Activated naive CD4-positive, alpha-beta T cell treated with anti-CD3 and anti-CD28 coated beads, Interleukin-2, amount 50 U/mL, for 16 hours (primary cell): ENCODE results near the gene CCDC181.

ENCODE experiments used
- DNase-seq: peaks from one replicate; pipeline ENCODE4 v3.0.0-alpha.2; 2020

The CCDC181 gene

DNA sequence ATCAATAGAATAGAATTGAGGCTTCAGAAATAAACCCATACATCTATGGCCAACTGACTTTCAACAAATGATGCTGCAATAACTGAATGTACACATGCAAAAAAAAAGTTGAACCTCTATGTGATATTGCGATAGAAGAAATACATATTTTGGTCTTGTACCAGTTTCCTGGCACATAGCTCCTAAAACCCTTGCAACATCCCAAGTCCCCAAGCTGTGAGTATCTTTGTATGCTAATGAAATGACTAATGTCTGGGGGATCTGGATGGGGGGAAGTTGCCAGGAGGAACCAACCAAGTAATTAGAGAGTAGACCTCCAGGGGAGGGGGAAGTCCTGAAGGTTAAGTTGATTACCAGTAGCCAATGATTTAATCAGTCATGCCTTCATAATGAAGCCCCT is 34.9 kb downstream of the CCDC181 start:
- DNase-seq = no peak

DNA sequence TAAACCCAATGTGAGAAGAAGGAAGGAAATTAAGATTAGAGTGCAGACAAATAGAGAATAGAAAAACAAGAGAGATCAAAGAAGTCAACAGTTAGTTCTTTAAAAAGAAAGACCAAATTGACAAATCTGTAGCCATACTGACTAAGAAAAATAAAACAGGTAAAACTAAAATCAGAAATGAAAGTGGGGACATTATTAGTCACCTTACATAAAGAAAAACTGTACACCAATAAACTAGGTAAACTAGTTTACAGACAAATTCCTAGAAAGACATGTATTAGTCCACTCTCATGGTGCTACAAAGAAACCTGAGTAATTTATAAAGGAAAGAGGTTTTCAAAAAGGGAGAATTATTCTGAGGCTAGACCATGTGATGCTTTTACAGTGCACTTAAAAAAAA is 37.0 kb downstream of the CCDC181 start:
- DNase-seq = no peak

DNA sequence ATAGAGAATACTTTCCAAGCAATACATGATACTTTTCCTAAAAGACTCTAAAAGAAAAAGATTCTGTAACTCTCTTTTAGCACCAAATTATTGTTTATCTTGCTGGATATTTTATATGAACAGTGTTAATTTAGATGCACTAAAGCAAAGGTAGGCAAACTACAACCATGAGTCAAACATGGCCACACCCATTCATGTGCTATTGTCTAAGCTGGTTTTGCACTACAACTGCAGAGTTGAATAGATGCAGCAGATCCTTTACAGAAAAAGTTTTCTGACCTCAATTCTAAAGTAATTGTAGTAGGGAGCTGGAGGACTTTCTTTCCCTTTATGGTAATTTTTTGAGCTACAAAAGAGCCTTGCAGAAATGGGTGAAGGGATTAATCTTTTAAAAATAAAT is 39.9 kb downstream of the CCDC181 start:
- DNase-seq = no peak

DNA sequence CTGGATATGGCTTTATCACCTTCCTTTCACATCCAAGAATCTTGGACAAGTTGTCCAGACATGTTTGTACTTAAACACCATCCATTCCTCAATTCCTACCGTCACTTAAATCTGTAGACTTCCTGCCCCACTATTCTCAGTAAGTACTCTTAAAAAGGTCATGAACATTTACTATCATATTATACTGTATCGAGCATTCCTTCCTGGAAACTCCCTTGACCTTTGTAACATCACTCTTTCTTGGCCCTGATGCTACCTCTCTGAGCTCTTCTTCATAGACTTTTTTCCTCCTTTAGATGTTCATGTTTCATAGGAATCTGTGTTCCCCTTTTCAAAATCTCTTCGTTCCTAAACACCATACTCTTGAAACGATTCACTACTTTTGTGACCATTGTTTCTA is 43.8 kb downstream of the CCDC181 start:
- no peak for DNase-seq

DNA sequence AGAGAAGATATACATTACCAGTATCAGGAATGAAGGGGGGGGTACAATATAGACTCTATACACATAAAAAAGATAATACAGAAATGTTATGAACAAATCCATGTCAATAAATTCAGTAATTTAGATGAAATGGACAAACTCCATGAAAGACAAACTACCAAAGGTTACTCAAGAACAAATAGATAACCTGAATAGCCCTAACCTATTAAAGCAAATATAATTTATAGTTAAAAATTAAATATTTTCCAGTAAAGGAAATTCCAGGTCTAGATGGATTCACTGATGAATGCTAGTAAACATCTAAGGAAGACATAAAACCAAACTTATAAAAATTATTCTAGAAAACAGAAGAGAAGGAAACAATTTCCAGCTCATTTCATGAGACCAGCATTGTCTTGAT is 46.1 kb downstream of the CCDC181 start:
- DNase-seq = no peak

DNA sequence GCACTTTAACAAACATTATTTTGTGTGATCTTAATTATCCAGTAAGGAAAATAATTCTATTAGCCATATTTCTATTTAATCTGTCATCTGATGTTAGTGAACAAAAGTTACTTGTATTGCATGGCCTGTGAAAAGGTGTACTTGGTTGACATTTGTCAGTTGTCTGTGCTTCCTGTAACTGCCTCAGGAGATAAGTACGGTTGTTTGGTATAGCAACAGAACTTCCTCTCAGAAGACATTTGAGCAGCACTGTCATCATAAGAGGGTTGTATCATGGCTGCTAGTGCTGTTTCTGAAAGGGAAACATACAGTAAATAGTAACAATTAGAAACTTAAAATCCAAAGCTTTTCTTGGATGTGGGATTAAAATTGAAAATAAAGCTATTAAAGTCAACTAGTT is 55.9 kb downstream of the CCDC181 start:
- DNase-seq = no peak

DNA sequence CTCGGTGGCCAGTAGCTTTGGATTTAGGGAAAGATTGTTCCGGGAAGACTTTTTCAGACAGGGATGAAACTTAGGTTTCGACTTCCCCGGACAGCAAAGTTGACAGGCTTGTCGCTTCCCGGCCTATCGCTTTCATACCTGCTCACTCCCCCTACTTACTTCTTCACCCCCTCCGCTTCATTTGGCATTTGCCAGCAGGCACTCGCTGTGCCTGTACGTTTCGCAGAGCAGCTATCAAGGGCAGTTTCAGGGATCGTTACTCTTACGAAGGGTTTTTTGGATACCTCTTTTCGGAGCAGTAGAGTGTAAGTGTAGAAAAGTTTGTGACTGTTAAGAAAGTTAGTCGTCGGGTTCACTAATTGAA is 58.9 kb downstream of the CCDC181 start:
- DNase-seq = peak; percentile 19

DNA sequence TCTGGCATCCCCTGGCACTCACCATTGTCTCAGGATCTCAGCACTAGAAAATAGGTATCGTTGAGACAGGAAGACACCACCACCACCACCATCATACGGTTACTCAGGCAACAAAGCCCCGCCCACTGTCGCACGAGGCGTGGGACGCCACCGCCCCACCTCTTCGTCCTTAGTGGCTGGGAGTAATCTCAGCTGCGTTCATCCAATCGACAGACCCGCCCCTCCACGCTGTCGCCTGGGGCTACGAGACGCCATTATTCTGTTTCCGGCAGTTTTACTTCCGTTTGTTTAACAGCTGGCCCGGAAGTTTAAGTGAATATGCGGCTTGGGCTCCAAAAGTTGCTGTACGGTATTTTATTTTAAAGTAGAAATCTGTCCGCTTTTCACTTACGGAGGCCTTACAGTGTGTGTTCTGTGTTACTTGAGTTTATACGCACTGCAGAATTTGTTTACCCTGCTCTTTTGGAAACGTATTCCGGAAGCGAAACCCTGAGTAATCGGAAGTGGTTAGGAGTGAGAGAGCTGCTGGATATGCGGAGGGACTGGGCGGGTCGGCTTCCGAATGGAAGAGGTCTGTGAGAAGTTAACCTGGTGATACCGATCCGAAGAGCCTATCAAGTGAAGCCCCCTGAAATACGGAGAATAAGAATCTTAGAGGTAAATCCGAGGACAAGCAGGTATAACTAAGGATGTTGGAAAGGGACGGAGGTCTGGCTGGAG is 59.4 kb downstream of the CCDC181 start, which contains the start of the genes BLZF1 and NME7:
TSS of gene BLZF1 (plus strand) at position 510 of the 720 bp plus-strand sequence. CDS start 1,328 bp downstream, outside the sequence.
TSS of gene NME7 (minus strand) at position 112 of the 720 bp plus-strand sequence. CDS start at position 25, 87 bp downstream.
- peak; percentile 99 for DNase-seq

DNA sequence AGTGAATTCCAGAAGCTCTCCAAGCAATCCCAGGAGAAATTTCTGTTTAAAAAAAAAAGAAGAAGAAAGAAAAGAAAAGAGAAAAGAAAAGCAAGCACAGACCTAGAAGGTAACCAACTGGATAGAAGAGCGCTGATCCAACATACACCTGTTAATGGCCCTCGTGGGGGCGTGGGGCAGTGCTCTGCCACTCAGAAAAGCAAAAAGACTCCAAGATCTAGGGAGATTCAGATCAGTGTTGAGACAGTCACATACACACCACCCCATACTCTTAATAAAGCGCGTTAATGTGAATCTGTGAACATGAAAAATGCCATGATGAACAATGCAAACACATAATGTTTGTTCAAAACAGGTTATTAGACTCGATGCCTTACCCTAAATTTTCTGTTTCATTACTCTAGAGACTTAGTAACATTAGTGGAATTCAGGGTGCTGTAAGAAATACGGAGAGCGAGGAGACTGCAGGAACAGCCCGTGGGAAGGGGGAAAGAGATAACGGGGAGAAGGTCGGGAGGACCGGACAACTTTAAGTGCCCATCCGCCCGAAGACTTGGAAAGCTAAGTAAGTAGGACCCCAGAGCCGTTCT is 60.1 kb downstream of the CCDC181 start:
- DNase-seq = no peak

DNA sequence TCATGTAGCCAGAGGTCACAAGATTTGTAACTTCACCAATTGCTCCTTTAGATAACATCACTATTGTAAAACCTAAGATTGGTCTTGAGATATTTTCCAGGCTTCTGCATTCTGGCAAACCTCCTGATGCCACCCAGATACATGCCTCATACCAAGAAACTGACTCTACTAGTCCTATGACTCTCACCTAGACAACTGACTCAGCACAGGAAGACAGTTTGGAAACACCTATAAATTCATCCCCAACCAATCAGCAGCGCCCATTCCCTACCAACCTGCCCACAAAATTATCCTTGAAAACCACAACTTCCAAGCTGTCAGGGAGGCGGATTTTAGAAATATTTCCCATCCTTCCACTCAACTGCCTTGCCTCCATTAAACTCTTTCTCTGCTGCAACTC is 62.3 kb downstream of the CCDC181 start:
- DNase-seq = no peak

DNA sequence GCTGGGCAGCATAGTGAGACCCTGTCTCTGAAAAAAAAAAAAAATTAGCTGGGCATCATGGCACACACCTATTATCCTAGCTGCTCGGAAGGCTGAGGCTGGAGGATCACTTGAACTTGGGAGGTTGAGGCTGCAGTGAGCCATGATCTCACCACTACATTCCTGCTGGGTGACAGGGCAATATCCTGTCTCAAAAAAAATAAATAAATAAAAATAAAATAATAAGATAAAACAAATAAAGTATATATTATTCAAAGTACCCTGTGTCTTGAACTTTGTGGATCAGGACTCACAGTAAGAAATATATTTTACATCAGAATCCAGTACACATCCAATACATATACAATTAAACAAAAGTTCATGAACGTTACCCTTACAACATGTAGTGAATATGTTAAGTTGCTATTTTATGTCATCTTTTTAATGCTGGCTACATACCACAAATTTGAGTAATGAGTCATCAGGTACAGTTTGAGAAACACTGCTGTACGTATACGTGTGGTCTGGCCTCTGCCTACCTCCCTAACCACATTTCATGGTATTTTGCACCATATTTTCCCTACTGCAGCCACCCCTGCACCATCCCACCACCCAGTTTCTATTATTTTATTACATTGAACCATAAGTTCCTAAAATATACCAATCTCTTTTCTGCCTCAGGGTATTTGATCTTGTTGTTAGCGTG is 64.1 kb downstream of the CCDC181 start:
- DNase-seq = peak; percentile 23

DNA sequence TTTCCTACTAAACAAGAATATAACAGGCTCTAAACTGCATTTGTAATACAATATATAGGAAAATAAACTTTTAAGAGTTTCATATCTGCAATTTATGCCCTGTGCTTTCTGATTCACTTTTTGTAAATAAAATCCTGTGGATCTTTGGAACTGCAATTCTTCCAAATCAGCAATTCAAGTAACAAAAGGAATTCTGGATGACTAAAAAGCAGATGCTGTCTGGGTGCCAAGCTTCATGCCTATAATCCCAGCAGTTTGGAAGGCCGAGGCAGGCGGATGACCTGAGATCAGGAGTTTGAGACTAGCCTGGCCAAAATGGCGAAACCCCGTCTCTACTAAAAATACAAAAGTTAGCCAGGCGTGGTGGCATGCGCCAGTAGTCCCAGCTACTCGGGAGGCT is 66.0 kb downstream of the CCDC181 start:
- DNase-seq = no peak

DNA sequence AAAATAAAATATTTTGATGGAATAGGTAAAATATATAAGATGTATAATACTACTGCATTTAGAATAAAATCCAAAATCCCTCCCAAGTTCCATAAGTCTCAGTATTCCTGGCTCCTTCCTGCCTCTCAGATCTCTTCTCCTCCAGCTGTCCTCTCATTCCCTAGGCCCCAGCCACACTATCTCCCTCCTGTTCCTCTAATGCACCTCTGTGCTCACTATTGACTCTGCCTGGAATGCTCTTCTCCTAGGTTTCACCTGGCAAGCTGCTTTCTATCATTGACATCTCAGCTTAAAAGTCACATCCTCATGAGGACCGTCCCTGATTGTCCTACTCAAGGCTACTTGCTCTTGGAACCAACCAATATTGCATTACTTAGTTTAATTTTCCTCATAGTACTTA is 66.9 kb downstream of the CCDC181 start:
- DNase-seq = no peak

DNA sequence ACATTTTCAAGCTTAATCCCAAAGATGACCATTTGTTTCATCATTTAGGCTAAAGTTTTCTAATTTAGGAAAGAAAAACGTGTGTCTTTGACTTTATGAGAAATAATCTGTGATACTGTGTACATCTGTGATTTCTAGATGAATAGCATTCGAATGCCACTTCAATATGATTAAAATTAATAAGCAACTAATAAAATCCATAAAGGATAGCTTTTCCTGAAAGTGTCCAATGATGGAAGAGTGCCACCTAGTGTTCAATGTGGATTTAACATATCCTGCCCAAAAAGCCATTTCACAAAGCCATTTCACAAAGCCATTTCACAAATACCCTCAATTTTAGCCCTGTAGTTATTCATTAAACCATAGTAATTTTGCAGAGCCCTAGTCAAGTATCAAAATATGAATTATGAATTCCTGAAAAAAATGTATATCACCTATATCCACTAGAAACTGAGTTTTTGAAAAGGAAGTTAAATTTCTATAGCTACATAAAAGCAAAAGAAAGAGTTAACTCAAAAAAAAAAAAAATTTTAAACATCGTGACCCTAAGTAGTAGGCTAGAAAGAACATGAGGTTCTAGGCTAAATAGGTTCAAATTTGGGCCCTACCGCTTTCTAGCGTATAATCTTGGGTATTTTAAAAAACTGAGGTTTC is 78.8 kb downstream of the CCDC181 start:
- no peak for DNase-seq

DNA sequence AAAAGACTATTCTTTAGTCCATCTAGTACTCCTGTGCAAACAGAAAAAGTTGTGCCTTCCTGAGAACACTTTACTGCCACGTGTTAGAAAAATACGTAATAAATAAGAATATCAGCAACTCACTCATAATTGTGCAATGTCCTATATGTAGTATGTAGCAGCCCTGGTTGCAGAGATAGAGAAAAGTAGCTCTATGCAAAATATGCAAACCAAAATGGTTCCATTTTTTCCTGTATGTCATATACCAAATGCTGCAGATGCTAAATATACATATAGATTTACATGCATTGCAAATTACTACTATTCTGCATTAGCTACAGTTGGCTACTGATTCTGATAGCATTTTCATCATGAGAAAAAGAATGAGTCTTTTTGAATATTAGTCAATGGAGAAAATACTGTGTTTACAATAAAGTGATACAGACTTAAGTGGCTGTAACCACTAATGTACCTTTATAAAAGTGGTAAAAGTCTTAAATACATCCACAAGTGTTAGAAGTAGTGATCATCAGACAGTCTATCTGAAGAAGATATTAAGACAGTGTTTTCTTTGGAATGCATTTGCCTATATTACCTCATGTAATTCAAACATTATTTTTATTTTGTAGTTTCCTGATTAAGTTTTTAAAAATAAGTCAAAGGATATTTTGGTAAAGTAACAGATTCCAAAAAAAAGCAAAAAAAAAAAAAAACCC is 79.4 kb downstream of the CCDC181 start:
- DNase-seq = no peak

DNA sequence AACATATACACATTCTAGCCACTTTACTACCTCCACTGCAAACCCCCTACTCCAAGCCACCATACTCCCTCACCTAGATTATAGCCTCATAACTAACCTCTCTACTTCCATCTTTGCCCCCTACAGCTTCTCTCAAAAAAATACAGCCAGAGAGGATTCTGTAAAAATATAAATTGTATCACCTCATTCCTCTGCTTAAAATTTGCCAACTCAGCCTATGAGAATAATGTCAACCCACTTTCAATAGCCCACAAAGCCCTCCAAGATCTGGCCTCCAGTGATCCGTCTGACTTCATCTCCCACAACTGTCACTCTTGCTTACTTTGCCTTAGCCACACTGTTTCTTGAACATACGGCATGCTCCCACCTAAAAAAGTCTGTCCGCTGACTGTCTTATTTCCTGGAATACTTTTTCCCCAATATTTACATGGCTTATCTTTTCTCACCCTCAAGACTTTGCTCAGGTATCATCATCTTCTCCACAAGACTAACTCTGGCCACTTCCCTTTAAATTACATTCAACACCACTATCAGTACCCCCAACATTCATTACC is 81.2 kb downstream of the CCDC181 start:
- no peak for DNase-seq

DNA sequence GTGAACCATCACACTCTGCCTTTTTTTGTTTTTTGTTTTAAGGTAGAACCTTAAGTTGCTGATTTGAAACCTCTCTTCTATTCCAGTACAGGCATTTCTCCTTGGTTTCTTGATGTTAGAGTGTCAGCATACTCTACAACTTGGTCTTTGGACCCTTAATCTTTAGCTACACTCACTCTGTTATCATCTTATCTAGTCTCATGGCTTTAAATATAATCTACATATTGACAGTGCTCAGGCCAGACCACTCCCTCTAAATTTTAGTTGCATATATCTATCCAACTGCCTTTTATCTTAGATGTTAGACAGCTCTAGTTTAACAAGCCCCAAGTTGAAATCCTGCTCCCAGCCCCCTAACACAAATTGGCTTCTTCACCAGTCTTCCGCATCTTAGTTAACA is 81.8 kb downstream of the CCDC181 start:
- no peak for DNase-seq
